OCI-LY1 (cell line): ENCODE results near the gene CRADD.

Experiments used
- H2AFZ ChIP-seq: fragments of 200-600 bp; sonication (generic), shearing (Covaris generic); 2 replicates; pipeline ENCODE4 v1.6.0; 2014; ENCODE audit warnings: antibody characterized with exemption, mild to moderate bottlenecking, low read length
- H3F3A ChIP-seq: fragments of 200-600 bp; sonication (generic), shearing (Covaris generic); 2 replicates; pipeline ENCODE4 v1.6.0; 2014; ENCODE audit warnings: mild to moderate bottlenecking, antibody characterized with exemption, low read length, moderate library complexity; ENCODE audit not compliant: insufficient read depth
- H3K27ac ChIP-seq: fragments of 200-600 bp; sonication (generic); 2 replicates; pipeline ENCODE4 v1.5.1; 2014; ENCODE audit warnings: low read length, mixed run types, mild to moderate bottlenecking, low read depth; ENCODE audit not compliant: poor library complexity, severe bottlenecking
- H3K27me3 ChIP-seq: fragments of 200-600 bp; sonication (generic); 2 replicates; pipeline ENCODE4 v1.6.0; 2014; ENCODE audit warnings: antibody characterized with exemption, mild to moderate bottlenecking, low read length, moderate library complexity; ENCODE audit not compliant: insufficient read depth
- H3K36me3 ChIP-seq: fragments of 200-600 bp; sonication (generic); 2 replicates; pipeline ENCODE4 v1.6.1; 2014; ENCODE audit warnings: mild to moderate bottlenecking, antibody characterized with exemption, low read length, moderate library complexity, mixed read lengths; ENCODE audit not compliant: insufficient read depth
- H3K4me1 ChIP-seq: fragments of 200-600 bp; sonication (generic); 2 replicates; pipeline ENCODE4 v1.5.1; 2014; ENCODE audit warnings: mild to moderate bottlenecking, low read length, moderate library complexity; ENCODE audit not compliant: insufficient read depth, severe bottlenecking
- H3K4me2 ChIP-seq: fragments of 200-600 bp; sonication (generic), shearing (Covaris generic); 2 replicates; pipeline ENCODE4 v1.6.1; 2014; ENCODE audit warnings: low read length
- H3K4me3 ChIP-seq: fragments of 200-600 bp; sonication (generic); 2 replicates; pipeline ENCODE4 v1.5.1; 2014; ENCODE audit warnings: low read length, low read depth, mild to moderate bottlenecking, mixed read lengths; ENCODE audit not compliant: poor library complexity, severe bottlenecking
- H3K79me2 ChIP-seq: fragments of 200-600 bp; shearing (Covaris generic); 2 replicates; pipeline ENCODE4 v1.6.1; 2016; ENCODE audit warnings: mixed run types, low read length, mixed read lengths; ENCODE audit not compliant: insufficient read depth
- H3K9ac ChIP-seq: fragments of 200-600 bp; sonication (generic), shearing (Covaris generic); 2 replicates; pipeline ENCODE4 v1.6.1; 2014; ENCODE audit warnings: mild to moderate bottlenecking, low read length, mixed read lengths
- H3K9me2 ChIP-seq: fragments of 200-600 bp; sonication (generic), shearing (Covaris generic); 2 replicates; pipeline ENCODE4 v1.6.1; 2014; ENCODE audit warnings: low read depth, mild to moderate bottlenecking, low read length, mixed read lengths
- H3K9me3 ChIP-seq: fragments of 200-600 bp; shearing (Covaris generic); 2 replicates; pipeline ENCODE4 v1.6.1; 2014; ENCODE audit warnings: low read length, mixed read lengths
- H4K20me1 ChIP-seq: fragments of 200-600 bp; sonication (generic), shearing (Covaris generic); 2 replicates; pipeline ENCODE4 v1.6.0; 2016; ENCODE audit warnings: mild to moderate bottlenecking, low read length; ENCODE audit not compliant: insufficient read depth
- EZH2 ChIP-seq: fragments of 200-600 bp; sonication (generic), shearing (Covaris generic); IDR thresholded peaks from 2 replicates; pipeline ENCODE4 v1.8.0; 2017; ENCODE audit warnings: borderline replicate concordance, mixed run types, mild to moderate bottlenecking, antibody characterized with exemption, low read length, moderate library complexity, mixed read lengths
- TF ChIP-seq, protein P1 (sequence below): fragments of 200-600 bp; sonication (generic), shearing (Covaris generic); IDR thresholded peaks from 2 replicates; pipeline ENCODE4 v1.5.1; 2017; ENCODE audit warnings: mild to moderate bottlenecking, antibody characterized with exemption, low read length, moderate library complexity, mixed read lengths

The CRADD gene

DNA sequence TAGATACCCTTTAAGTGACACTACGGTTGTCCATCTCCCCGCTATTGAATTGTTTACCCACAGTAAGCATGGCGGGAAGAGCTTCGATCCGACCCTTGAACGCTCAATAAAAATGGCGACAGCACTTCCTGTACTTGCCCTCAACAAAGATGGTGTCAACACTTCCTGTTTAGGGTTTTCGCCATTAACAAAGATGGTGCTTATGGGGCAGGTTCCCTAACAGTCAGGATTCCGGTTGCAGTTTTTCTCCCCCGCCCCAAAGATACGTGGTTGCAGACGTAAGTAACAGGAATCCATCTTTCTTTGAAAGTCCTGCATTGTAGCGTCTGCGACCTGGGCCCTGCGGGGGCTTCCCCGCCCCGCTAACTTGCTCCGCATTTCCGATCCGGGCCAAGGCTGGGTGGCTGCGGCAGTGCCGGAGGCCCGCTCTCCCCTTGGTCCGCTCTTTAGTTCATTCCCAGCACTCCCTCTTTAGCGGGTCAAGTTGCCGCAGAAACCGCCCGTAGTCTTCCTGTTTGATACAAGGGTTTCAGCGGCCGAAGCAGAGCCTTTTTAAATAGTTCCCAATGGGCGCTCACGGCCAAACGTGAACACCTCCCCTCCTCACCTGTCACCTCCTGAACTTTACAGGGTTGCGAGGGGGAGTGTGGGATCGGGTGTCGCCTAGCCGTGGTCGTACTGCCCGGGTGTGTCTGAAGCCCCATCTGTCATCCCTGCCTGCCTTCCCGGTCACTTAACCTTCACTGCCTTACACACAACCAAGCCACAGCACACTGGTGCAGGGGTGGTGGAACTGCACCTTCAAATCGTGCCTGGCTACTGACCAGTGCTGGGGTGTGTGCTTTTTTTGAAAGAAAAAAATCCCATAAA is at the start of gene CRADD:
Gene CRADD (plus strand): TSS at position 181 of the 870 bp plus-strand sequence.
- Histone ChIP-seq H3K79me2 (no peaks in the 10 kb centered on the region), H3K4me2 (peak within 1 kb of the TSS; percentile 92), H3K9me2 (no peaks in the 10 kb centered on the region), H4K20me1 (no peaks in the 10 kb centered on the region), H3K4me1 (peaks cover 18% of the 10 kb centered on the region), H3F3A (no peaks in the 10 kb centered on the region), H3K36me3 (no peaks in the 10 kb centered on the region), H3K9me3 (no peaks in the 10 kb centered on the region), H2AFZ (peak within 1 kb of the TSS; percentile 95), H3K4me3 (peak within 1 kb of the TSS; percentile 87), H3K9ac (peak within 1 kb of the TSS; percentile 92), H3K27ac (peak within 1 kb of the TSS; percentile 92), H3K27me3 (no peaks in the 10 kb centered on the region)
- no peak for TF ChIP-seq EZH2
- TF ChIP-seq, protein P1, sequence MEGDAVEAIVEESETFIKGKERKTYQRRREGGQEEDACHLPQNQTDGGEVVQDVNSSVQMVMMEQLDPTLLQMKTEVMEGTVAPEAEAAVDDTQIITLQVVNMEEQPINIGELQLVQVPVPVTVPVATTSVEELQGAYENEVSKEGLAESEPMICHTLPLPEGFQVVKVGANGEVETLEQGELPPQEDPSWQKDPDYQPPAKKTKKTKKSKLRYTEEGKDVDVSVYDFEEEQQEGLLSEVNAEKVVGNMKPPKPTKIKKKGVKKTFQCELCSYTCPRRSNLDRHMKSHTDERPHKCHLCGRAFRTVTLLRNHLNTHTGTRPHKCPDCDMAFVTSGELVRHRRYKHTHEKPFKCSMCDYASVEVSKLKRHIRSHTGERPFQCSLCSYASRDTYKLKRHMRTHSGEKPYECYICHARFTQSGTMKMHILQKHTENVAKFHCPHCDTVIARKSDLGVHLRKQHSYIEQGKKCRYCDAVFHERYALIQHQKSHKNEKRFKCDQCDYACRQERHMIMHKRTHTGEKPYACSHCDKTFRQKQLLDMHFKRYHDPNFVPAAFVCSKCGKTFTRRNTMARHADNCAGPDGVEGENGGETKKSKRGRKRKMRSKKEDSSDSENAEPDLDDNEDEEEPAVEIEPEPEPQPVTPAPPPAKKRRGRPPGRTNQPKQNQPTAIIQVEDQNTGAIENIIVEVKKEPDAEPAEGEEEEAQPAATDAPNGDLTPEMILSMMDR: no peak; the same call in 1 of the 2 replicates

DNA sequence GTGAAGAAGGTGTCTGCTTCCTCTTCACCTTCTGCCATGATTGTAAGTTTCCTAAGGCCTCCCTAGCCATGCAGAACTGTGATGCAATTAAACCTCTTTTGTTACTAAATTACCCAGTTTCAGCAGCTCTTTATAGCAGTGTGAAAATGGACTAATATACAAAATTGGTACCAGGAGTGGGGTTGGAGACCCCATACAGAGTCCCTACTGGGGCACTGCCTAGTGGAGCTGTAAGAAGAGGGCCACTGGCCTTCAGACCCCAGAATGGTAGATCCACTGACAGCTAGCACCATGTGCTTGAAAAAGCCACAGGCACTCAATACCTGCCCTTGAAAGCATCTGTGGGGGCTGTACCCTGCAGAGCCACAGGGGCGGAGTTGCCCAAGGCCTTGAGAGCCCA is 44.8 kb upstream of the CRADD start:
- Histone ChIP-seq H3K4me3 (no peak overlapping the region), H3K27ac (no peak overlapping the region), H3K9me3 (no peaks in the 10 kb centered on the region), H3K4me1 (no peaks in the 10 kb centered on the region), H3K9me2 (no peaks in the 10 kb centered on the region), H2AFZ (no peak overlapping the region), H4K20me1 (no peaks in the 10 kb centered on the region), H3K9ac (no peak overlapping the region), H3K79me2 (no peaks in the 10 kb centered on the region), H3K36me3 (no peaks in the 10 kb centered on the region), H3F3A (no peaks in the 10 kb centered on the region), H3K27me3 (no peaks in the 10 kb centered on the region), H3K4me2 (no peak overlapping the region)
- no peak for TF ChIP-seq EZH2
- TF ChIP-seq, protein P1: no peak

- Histone ChIP-seq H3K4me1 (no peaks in the 10 kb centered on the region), H3K9me2 (no peaks in the 10 kb centered on the region), H4K20me1 (no peaks in the 10 kb centered on the region), H3F3A (no peaks in the 10 kb centered on the region), H3K36me3 (no peaks in the 10 kb centered on the region), H3K4me2 (no peak overlapping the region), H3K27ac (no peak overlapping the region), H3K9ac (no peak overlapping the region), H3K4me3 (no peak overlapping the region), H3K79me2 (no peaks in the 10 kb centered on the region), H3K9me3 (no peaks in the 10 kb centered on the region), H2AFZ (no peak overlapping the region), H3K27me3 (no peaks in the 10 kb centered on the region)
- TF ChIP-seq EZH2: no peak
- TF ChIP-seq, protein P1: no peak
These were observed 42.8 kb upstream of the CRADD start for GRCh38 chr12:93634416-93634815.
